Activated CD8-positive, alpha-beta T cell treated with anti-CD3 and anti-CD28 coated beads, Interleukin-2, amount 10 ng/mL, durations not matched to agents 7 days and 5 days (primary cell): ENCODE measurements around the gene DYSF. TPM values are rescaled to one million over a fixed set of nuclear protein-coding genes. Genes with fewer than 3 reads are reported as not detected.

Experiments
- ATAC-seq: fragments of 150-1000 bp; cut with Tn5 transposase; one replicate; pipeline ENCODE4 v1.10.0; 2021; ENCODE audit warnings: moderate library complexity
- CTCF ChIA-PET: fragments of 350-600 bp; sonication (Branson Sonifier 250); formaldehyde crosslinking; loops from one replicate; lab custom pipeline; 2021; ENCODE audit warnings: antibody characterized with exemption; lab: Charles Lee
- POLR2A ChIA-PET: fragments of 350-600 bp; sonication (Branson Sonifier 250); formaldehyde crosslinking; loops from one replicate; lab custom pipeline; 2021; ENCODE audit warnings: antibody characterized with exemption; lab: Charles Lee
- DNase-seq: peaks from one replicate; pipeline ENCODE4 v3.0.0-alpha.2; 2020
- H3K27ac Mint-ChIP-seq: one replicate; pipeline ENCODE4 v1.8.0; 2021; ENCODE audit warnings: mild to moderate bottlenecking, mixed read lengths
- H3K27me3 Mint-ChIP-seq: one replicate; pipeline ENCODE4 v1.8.0; 2021; ENCODE audit warnings: low read depth, mixed read lengths
- H3K36me3 Mint-ChIP-seq: one replicate; pipeline ENCODE4 v1.8.0; 2021; ENCODE audit warnings: low read depth, mixed read lengths
- H3K4me1 Mint-ChIP-seq: one replicate; pipeline ENCODE4 v1.8.0; 2021; ENCODE audit warnings: low read depth, mixed read lengths
- H3K4me3 Mint-ChIP-seq: one replicate; pipeline ENCODE4 v1.8.0; 2021; ENCODE audit warnings: mild to moderate bottlenecking, mixed read lengths
- H3K9me3 Mint-ChIP-seq: one replicate; pipeline ENCODE4 v1.8.0; 2022; ENCODE audit warnings: mixed read lengths; ENCODE audit not compliant: insufficient read depth
- total RNA-seq, 2 experiments: library from RNA; stranded (reverse); gene quantifications; one replicate each; pipeline ENCODE4 v1.2.3, GENCODE V29; 2021

The DYSF gene
- total RNA-seq, 2 experiments from 2014 or later: 3.4 to 4.7 TPM

DNA sequence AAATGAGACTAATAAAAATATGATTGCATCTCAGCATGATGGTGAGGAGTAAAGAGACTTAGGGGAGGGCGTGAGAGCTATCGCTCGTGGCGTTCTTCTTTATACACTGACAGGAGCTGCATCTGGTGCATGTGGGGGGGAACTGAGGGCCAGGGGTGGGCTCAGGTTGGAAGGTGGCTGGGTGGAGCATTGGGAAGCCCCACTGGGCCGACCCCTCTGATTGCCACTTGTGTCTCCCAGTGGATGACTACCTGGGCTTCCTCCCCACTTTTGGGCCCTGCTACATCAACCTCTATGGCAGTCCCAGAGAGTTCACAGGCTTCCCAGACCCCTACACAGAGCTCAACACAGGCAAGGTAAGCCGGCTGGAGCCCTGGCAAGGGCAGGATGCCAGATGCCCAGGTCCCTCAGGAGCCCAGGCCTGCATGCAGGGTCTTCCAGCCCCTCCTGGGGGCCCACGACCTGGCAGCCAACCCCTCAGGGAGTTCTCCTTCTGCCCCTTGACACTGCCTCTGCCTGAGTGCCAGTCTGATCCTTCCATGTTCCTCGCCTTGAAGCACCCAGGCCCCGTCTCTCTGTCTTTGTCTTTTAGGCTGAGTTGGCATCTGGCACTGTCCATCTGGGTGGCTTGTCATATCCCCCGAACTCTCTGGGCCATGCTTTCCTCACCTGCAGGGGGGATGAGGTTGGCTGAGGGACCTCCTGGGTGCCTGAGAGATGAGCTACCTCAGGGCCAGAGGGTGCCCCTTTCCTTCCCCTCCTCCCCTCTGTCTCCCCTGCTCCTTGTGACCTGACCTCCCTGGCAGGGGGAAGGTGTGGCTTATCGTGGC is 97.7 kb downstream of the DYSF start:
- Mint-ChIP-seq H3K4me1 (no peaks in the 10 kb centered on the region), H3K9me3 (no peaks in the 10 kb centered on the region), H3K27me3 (no peaks in the 10 kb centered on the region), H3K4me3 (no peak overlapping the region), H3K36me3 (no peaks in the 10 kb centered on the region), H3K27ac (no peak overlapping the region)
- no peak for DNase-seq
- ChIA-PET CTCF (no interaction called here), POLR2A (no interaction called here)
- no peak for ATAC-seq

DNA sequence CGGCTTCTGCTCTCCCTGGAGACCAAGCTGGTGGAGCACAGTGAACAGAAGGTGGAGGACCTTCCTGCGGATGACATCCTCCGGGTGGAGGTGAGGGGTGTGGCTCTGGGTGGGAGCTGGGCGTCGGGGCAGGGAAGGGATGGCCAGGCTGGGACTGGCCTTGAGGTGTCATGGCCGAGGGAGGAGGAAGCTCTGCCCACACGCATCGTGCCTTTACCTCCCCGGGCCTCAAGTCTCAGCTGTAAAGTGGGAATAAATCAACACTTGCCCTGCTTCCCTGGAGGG is 98.2 kb downstream of the DYSF start:
- H3K27ac Mint-ChIP-seq: no peak overlapping the region
- no peaks in the 10 kb centered on the region for H3K27me3 Mint-ChIP-seq
- no peak for ATAC-seq
- no peak overlapping the region for H3K4me3 Mint-ChIP-seq
- no peaks in the 10 kb centered on the region for H3K36me3 Mint-ChIP-seq
- H3K9me3 Mint-ChIP-seq: no peaks in the 10 kb centered on the region
- DNase-seq: no peak
- no peaks in the 10 kb centered on the region for H3K4me1 Mint-ChIP-seq
- ChIA-PET POLR2A (interaction anchor here (1.0 kb wide), 1 partner anchor 22 kb away, joined by 3 read pairs; no protein-coding TSS in a partner anchor), CTCF (interaction anchor here (1.9 kb wide), 1 partner anchor 246 kb away, joined by 9 read pairs; no protein-coding TSS in a partner anchor)

DNA sequence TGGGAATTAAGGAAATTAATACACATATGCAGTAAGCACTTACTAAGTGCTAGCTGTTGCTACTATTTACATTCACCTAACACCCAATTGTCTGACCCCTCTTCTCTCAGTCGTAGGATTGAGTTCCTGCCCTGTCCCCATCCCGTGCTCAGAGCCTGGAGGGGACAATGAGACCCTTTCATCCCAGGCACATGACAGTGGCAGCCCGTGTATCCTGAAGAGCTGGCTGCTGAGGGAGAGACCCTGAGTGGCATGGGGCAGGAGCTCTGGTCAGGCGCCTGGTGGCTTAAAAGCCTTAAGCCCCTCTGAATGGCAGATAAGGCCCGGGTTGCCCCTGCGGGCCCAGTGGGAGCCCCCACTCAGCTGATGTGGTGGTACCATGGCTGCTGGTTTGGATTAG is 99.0 kb downstream of the DYSF start:
- Mint-ChIP-seq H3K4me3 (no peak overlapping the region), H3K27me3 (no peaks in the 10 kb centered on the region), H3K9me3 (no peaks in the 10 kb centered on the region), H3K4me1 (no peaks in the 10 kb centered on the region), H3K36me3 (no peaks in the 10 kb centered on the region), H3K27ac (no peak overlapping the region)
- ChIA-PET CTCF (interaction anchor here (1.9 kb wide), 1 partner anchor 246 kb away, joined by 9 read pairs; no protein-coding TSS in a partner anchor), POLR2A (interaction anchor here (1.0 kb wide), 1 partner anchor 23 kb away, joined by 3 read pairs; no protein-coding TSS in a partner anchor)
- ATAC-seq (no peak), DNase-seq (no peak)

DNA sequence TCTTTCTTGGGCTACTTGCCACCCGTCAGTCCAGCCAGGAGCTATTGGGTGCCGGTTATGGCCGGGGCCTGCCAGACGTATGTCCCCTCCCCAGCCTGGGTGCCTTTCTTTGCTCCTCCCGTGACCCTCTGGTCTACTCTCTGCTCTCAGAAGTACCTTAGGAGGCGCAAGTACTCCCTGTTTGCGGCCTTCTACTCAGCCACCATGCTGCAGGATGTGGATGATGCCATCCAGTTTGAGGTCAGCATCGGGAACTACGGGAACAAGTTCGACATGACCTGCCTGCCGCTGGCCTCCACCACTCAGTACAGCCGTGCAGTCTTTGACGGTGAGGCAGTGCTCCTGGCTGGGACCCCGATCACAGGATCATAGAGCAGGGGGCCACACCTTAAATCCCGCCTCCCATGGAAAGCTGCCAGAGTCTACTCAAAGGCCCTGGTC is 99.5 kb downstream of the DYSF start:
- DNase-seq (no peak), ATAC-seq (no peak)
- no peaks in the 10 kb centered on the region for H3K27me3 Mint-ChIP-seq
- ChIA-PET CTCF (interaction anchor here (1.9 kb wide), 1 partner anchor 245 kb away, joined by 9 read pairs; no protein-coding TSS in a partner anchor), POLR2A (no interaction called here)
- no peaks in the 10 kb centered on the region for H3K4me1 Mint-ChIP-seq
- H3K4me3 Mint-ChIP-seq: no peak overlapping the region
- H3K36me3 Mint-ChIP-seq: no peaks in the 10 kb centered on the region
- H3K9me3 Mint-ChIP-seq: no peaks in the 10 kb centered on the region
- H3K27ac Mint-ChIP-seq: no peak overlapping the region

DNA sequence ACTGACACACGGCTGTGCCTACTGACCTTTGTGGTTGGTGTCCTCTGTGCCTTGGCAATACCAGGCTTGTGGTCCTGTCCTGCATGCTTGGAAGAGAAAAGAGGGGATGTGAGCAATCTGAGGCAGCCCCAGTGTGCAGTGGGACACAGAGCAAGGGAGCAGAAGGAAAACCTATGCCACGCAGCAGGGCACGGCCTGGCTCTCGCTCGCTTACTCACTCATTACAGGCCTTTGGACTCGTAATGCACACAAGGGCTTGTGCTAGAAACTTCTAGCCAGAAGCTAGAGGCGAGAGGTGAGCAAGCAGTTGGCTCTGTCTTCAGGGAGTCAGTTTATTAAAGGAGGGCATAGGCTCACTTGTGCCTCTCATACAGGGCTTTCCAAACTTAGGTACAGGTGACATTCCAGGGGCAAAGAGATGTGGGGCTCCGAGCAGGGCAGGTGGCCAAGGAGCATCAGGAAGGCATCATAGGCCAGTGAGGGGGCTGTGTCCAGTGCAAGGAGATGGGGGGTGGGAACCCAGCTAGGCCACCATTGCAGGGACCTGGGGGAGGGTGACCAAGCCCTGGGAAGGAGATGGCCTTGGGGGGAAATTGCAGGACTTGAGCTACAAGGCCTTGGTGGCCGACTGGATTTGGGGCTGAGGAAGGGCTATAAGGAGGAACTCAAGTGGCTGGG is 100.8 kb downstream of the DYSF start:
- no peak overlapping the region for H3K4me3 Mint-ChIP-seq
- no peaks in the 10 kb centered on the region for H3K27me3 Mint-ChIP-seq
- no peaks in the 10 kb centered on the region for H3K4me1 Mint-ChIP-seq
- no peaks in the 10 kb centered on the region for H3K36me3 Mint-ChIP-seq
- H3K9me3 Mint-ChIP-seq: no peaks in the 10 kb centered on the region
- ChIA-PET POLR2A (no interaction called here), CTCF (no interaction called here)
- H3K27ac Mint-ChIP-seq: peak overlapping the region; percentile 63
- DNase-seq: no peak
- ATAC-seq: no peak

DNA sequence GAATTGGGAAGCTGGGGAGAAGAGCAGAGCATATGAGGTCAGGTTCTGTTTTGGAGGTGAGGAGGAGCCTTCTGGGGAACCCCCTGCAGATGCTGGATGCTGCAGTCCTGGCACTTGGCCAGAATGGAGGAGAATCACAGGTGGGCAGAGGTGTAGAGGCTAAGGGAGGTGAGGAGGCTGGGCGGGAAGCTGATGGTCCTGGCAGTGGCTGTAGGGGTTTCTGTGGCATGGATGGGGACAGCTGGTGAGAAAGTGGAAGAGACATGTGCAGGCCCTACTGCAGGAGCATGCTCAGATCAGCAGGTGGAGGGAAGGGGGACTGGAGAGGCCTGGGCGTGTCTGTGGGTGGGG is 101.3 kb downstream of the DYSF start:
- ChIA-PET POLR2A (no interaction called here), CTCF (no interaction called here)
- no peak for ATAC-seq
- no peak for DNase-seq
- no peak overlapping the region for H3K27ac Mint-ChIP-seq
- H3K36me3 Mint-ChIP-seq: no peaks in the 10 kb centered on the region
- H3K9me3 Mint-ChIP-seq: no peaks in the 10 kb centered on the region
- no peaks in the 10 kb centered on the region for H3K27me3 Mint-ChIP-seq
- H3K4me3 Mint-ChIP-seq: no peak overlapping the region
- H3K4me1 Mint-ChIP-seq: no peaks in the 10 kb centered on the region

DNA sequence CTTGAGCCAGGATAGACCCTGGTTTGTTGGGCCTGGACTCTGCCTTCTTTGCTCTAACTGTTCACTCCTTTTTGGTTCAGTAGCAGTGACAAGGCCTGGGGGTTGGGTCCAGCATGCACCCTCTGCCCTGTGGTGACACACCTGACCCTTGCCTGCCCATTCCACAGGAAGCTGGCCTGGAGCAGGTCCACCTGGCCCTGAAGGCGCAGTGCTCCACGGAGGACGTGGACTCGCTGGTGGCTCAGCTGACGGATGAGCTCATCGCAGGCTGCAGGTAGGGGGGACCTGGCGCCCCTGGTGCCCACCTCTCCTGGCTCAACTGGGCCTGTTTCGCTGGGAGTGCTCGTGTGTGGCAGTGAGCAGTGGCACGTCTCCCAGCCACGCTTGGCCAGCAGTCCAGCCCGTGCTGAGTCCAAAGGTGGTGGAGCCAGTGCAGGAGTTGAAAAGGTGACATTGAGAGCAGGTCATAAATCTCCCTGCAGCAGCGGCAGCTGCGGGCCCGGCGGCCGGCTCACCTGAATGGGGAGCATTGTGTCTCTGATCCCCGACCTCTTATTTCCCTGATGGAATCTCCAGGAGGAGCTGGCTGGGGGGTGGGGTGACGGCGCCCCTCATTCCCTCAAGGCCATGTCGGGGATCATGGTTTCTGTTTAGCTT is 102.6 kb downstream of the DYSF start:
- DNase-seq: no peak
- ChIA-PET POLR2A (no interaction called here), CTCF (interaction anchor here (1.3 kb wide), 1 partner anchor 10 kb away, joined by 4 read pairs; no protein-coding TSS in a partner anchor)
- Mint-ChIP-seq H3K27me3 (no peaks in the 10 kb centered on the region), H3K36me3 (no peaks in the 10 kb centered on the region), H3K4me3 (no peak overlapping the region), H3K4me1 (no peaks in the 10 kb centered on the region), H3K27ac (no peak overlapping the region), H3K9me3 (no peaks in the 10 kb centered on the region)
- ATAC-seq: no peak

DNA sequence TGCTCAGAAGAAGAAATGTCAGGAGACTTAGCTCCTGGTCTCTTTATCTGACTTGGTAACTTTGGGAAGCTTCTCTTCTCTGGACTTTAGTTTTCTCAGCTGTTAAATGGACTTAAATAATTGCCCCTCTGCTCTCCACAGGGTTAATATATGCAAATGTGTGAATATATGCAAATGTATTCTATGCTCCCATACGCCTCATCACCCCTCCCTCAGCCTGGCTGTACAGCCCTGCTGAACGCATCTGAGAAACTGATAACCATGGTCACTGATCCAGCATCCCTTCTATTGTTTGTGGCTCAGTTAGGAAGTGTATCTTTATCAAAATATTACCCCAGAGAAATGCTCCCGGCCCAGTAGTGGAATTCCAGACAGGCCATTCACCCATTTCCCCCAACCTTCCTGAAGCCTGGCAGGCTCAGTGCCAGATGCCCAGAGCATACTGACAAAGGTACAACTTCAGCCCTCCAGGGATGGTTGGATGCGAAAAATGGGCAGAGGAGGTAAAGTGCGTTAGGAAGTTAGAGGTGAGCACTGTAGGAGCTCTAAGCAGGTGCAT is 103.4 kb downstream of the DYSF start:
- no peaks in the 10 kb centered on the region for H3K9me3 Mint-ChIP-seq
- H3K27ac Mint-ChIP-seq: no peak overlapping the region
- ChIA-PET POLR2A (no interaction called here), CTCF (interaction anchor here (1.3 kb wide), 1 partner anchor 11 kb away, joined by 4 read pairs; no protein-coding TSS in a partner anchor)
- H3K4me3 Mint-ChIP-seq: no peak overlapping the region
- no peak for ATAC-seq
- no peaks in the 10 kb centered on the region for H3K4me1 Mint-ChIP-seq
- no peaks in the 10 kb centered on the region for H3K36me3 Mint-ChIP-seq
- no peak for DNase-seq
- H3K27me3 Mint-ChIP-seq: no peaks in the 10 kb centered on the region

DNA sequence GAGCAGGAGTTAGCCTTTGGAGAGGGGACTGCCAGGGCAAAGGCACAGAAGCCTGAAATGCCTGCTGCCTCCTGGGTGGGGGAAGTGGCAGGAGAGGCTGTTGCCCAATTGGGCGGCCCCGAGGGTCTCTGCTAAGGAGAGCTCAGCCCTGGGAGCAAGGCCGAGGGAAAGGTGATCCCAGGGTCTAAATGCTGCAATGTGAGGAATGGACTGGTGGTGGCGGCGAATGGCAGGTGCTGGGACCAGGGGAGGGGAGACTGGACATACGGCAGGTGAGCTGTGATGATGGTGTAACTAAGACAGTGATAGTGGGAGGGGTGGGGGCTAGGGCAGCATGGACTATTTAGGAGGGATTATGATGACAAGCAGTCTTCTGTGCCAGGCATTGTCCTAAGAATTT is 104.0 kb downstream of the DYSF start:
- Mint-ChIP-seq H3K36me3 (no peaks in the 10 kb centered on the region), H3K27ac (no peak overlapping the region), H3K9me3 (no peaks in the 10 kb centered on the region), H3K4me3 (no peak overlapping the region), H3K27me3 (no peaks in the 10 kb centered on the region), H3K4me1 (no peaks in the 10 kb centered on the region)
- ATAC-seq (no peak), DNase-seq (no peak)
- ChIA-PET CTCF (no interaction called here), POLR2A (no interaction called here)

DNA sequence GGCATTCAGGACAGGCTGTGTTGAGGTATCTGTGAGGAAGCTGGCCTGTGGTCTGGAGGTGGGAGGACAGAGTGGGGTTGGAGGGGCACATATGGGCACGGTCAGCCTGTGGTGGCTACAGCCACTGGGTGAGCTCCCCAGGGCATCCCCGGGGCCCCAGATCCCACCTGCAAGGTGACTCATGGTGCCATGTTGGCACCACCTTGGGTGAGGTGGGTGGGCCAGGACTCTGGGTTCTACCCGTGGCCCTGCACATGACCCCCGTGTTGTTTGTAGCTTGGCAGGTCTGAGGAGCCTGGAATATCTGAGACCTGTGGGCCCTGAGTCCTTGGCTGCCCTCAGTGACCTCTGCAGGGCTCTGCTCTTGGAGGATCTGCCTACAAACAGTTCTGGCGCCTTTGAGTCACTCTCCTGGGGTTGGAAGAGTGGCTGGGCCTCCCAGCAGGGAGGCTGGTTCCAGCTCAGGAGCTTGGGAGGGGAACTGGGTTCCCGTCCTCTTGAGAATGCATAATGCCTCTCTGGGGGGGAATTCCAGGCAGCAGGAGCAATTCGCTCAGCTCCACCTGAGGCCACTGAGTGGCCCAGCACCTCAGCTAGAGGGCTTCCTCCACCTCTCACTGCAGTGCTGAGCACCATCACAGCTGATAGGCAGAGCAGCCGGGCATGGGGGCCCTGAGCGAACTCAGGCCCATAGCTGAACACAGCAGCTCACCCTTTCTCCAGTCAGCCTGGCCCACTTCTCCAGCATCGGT is 105.1 kb downstream of the DYSF start:
- H3K4me3 Mint-ChIP-seq: no peak overlapping the region
- no peaks in the 10 kb centered on the region for H3K9me3 Mint-ChIP-seq
- H3K4me1 Mint-ChIP-seq: no peaks in the 10 kb centered on the region
- no peak overlapping the region for H3K27ac Mint-ChIP-seq
- no peaks in the 10 kb centered on the region for H3K36me3 Mint-ChIP-seq
- H3K27me3 Mint-ChIP-seq: no peaks in the 10 kb centered on the region
- no peak for ATAC-seq
- no peak for DNase-seq
- ChIA-PET POLR2A (no interaction called here), CTCF (no interaction called here)

DNA sequence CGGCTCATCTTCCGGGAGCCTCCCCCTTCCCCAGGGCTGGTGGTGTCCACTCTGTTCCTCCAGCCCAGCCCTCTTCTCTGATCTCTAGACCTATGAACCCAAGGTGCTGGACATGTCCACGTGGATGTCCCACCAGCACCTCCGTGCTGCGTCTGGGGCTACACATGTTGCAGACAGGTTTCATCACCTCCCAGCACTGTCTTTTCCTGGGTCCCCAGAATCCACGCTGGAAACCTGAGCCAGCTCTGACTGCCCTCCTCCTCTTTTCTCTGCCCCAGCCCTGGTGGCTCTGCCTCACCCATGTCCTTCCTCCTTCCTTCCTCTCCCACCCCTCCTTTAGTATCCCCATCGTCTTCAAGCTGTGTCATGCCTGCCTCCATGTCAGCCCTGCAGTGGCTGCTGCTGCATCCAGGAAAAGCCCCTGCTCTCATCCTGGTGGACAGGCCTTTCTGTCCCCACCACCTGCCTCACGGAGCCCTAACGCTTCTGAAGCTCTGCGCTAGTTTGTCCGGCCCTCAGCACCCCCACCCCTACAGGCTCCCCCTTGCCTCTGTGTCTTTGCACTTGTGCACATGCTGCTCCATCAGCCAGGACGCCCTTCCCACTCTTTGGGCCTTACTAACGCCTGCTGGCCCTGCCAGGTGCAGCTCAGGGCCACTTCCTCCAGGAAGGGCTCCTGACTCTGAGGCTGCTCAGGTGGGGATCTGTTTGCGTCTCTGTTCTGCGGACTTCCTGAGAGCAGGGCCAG is 105.9 kb downstream of the DYSF start:
- Mint-ChIP-seq H3K27me3 (no peaks in the 10 kb centered on the region), H3K27ac (no peak overlapping the region), H3K9me3 (no peaks in the 10 kb centered on the region), H3K4me3 (no peak overlapping the region), H3K4me1 (no peaks in the 10 kb centered on the region), H3K36me3 (no peaks in the 10 kb centered on the region)
- ATAC-seq (no peak), DNase-seq (no peak)
- CTCF ChIA-PET: no interaction called here
- POLR2A ChIA-PET: no interaction called here
